GM18502 (cell line): ENCODE results near the gene ZNF185.

ENCODE experiments used
- ATAC-seq: cut with Tn5 transposase; IDR thresholded peaks from one replicate; pipeline ENCODE4 v1.9.1; 2021; ENCODE audit warnings: mild to moderate bottlenecking; ENCODE audit not compliant: unreplicated experiment, poor library complexity

ZNF185 gene

DNA sequence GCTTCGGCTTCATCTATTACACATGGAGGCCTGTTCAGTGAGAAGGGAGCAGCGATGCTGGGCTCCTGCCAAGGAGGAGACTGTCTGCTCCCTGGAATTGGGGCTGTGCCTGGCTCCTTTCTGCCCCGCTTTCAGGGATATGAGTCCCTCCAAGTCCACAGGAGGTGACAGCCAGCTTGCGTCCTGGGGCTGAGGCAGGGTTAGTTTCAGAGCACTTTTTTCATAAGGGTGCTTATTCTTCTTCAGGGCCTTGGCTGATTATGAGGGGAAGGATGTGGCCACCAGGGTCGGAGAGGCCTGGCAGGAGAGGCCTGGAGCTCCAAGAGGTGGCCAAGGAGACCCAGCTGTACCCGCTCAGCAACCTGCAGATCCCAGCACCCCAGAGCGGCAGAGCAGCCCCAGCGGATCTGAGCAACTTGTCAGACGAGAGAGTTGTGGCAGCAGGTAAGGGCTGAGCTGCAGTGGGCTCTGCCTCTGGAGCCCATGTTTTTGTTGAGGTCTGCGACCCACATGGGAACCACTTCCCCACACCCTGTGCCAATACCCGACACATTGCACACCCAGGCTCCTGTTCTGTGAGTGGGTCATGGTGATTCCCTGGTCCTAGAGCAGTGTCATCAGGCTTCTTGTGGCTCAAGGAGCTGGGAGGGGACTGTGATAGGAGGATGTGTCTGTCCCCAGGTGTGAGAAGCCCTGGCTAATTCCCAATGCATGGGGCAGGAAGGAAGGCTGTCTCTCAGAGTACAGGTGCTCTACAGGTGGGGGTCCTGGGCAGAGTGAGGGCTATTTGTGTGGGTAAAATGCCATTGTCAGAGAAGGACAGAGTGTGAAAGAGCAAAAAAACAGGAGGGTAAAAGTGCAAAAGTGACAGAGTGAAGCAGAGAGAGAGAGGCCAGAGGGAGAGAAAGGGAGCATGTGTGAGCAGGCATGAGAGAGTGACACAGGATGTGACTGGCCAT, 47.4 kb downstream of the ZNF185 start:
- no peak for ATAC-seq

- ATAC-seq: no peak
These were observed 48.8 kb downstream of the ZNF185 start for GRCh38 chrX:152946681-152947080.
